HepG2 (cell line): ENCODE data around the gene EFHD2. TPM values are rescaled to one million over a fixed set of nuclear protein-coding genes. Genes with fewer than 3 reads are reported as not detected.

ENCODE experiments used
- HMG20B ChIP-seq: conservative IDR thresholded peaks from 2 replicates; pipeline ENCODE4 v1.6.1; 2016; ENCODE audit warnings: missing genetic modification reagents, missing compliant biosample characterization
- HNF4G ChIP-seq, 2 experiments: sonication (generic) in 1 of 2; formaldehyde crosslinking in 1 of 2; IDR thresholded peaks; 2 replicates each; pipeline versions ENCODE4 v1.4.0 to v1.6.1; 2011 to 2020; ENCODE audit warnings: borderline replicate concordance in 2 of 2, low read depth in 2 of 2, mild to moderate bottlenecking in 2 of 2, low read length in 1 of 2, missing genetic modification reagents in 1 of 2, moderate library complexity in 1 of 2
- KAT2B ChIP-seq: fragments of 150-350 bp; IDR thresholded peaks from 2 replicates; pipeline ENCODE4 v1.6.1; 2014; ENCODE audit warnings: low read depth, low read length, borderline replicate concordance
- MTF2 ChIP-seq: sonication (generic); formaldehyde crosslinking; IDR thresholded peaks from 2 replicates; pipeline ENCODE4 v1.5.0; 2020; ENCODE audit warnings: missing genetic modification reagents, borderline replicate concordance
- MXI1 ChIP-seq: IDR thresholded peaks from 3 replicates; pipeline ENCODE4 v1.6.1; 2012; ENCODE audit warnings: low read depth, low read length, inconsistent platforms, borderline replicate concordance
- NFE2 ChIP-seq: sonication (generic); formaldehyde crosslinking; IDR thresholded peaks from 2 replicates; pipeline ENCODE4 v1.4.0; 2020; ENCODE audit warnings: missing genetic modification reagents
- PCBP1 ChIP-seq: fragments of 200-400 bp; formaldehyde crosslinking; IDR thresholded peaks from 2 replicates; pipeline ENCODE4 v1.6.1; 2017; ENCODE audit warnings: mild to moderate bottlenecking, low read depth, low read length, borderline replicate concordance
- POLR2G ChIP-seq: fragments of 200-400 bp; formaldehyde crosslinking; IDR thresholded peaks from 2 replicates; pipeline ENCODE4 v1.6.1; 2018; ENCODE audit warnings: mild to moderate bottlenecking, low read depth, low read length, moderate library complexity
- PTBP1 ChIP-seq: fragments of 200-400 bp; formaldehyde crosslinking; IDR thresholded peaks from 2 replicates; pipeline ENCODE4 v1.6.1; 2018; ENCODE audit warnings: low read length, low read depth; ENCODE audit not compliant: poor library complexity, severe bottlenecking
- REL ChIP-seq: sonication (generic); formaldehyde crosslinking; conservative IDR thresholded peaks from 2 replicates; pipeline ENCODE4 v1.8.0; 2022; ENCODE audit warnings: mild to moderate bottlenecking, missing genetic modification reagents, moderate library complexity
- RXRB ChIP-seq: IDR thresholded peaks from 2 replicates; pipeline ENCODE4 v1.6.1; 2016; ENCODE audit warnings: borderline replicate concordance, missing genetic modification reagents, missing compliant biosample characterization
- SP5 ChIP-seq: IDR thresholded peaks from 2 replicates; pipeline ENCODE4 v1.6.1; 2016; ENCODE audit warnings: low read depth, borderline replicate concordance
- TEAD3 ChIP-seq: optimal IDR thresholded peaks from 2 replicates; pipeline ENCODE3; 2016; ENCODE audit warnings: borderline replicate concordance
- ZBTB20 ChIP-seq: sonication (generic); formaldehyde crosslinking; IDR thresholded peaks from 2 replicates; pipeline ENCODE4 v1.8.1; 2023; ENCODE audit warnings: missing genetic modification reagents, low read depth, mild to moderate bottlenecking, borderline replicate concordance
- ZMYM4 ChIP-seq: sonication (generic); formaldehyde crosslinking; IDR thresholded peaks from 2 replicates; pipeline ENCODE4 v1.8.1; 2023; ENCODE audit warnings: mild to moderate bottlenecking, missing genetic modification reagents
- ZNF292 ChIP-seq: sonication (generic); formaldehyde crosslinking; IDR thresholded peaks from 2 replicates; pipeline ENCODE4 v1.8.1; 2022; ENCODE audit warnings: mild to moderate bottlenecking, low read depth, missing genetic modification reagents, borderline replicate concordance
- ZNF3 ChIP-seq: IDR thresholded peaks from 2 replicates; pipeline ENCODE4 v1.7.0; 2017; ENCODE audit warnings: inconsistent platforms
- polyA plus RNA-seq, 8 experiments: library from polyadenylated mRNA; depleted of rRNA in 3 of 8; stranded (reverse) in 7 of 8; unstranded in 1 of 8; fragments of >200 nt; fragmentation: Illumina TruSeq in 4 of 8; extraction: Trizol in 4 of 8; gene quantifications; 2 replicates each; pipeline versions ENCODE4 v1.2.1 to v1.2.3, GENCODE V29; 2011 to 2016; ENCODE audit warnings: low read depth in 4 of 8, missing spikeins in 1 of 8, mixed read lengths in 1 of 8; ENCODE audit not compliant: insufficient read depth in 1 of 8
- total RNA-seq, 5 experiments: library from RNA; depleted of rRNA; stranded (reverse); fragments of >200 nt; fragmentation: Illumina TruSeq; extraction: Trizol; gene quantifications; 2 replicates each; pipeline ENCODE4 v1.2.3, GENCODE V29; 2016; ENCODE audit warnings: low read depth in 1 of 5
- TF ChIP-seq, protein P1 (sequence below): sonication (generic); formaldehyde crosslinking; IDR thresholded peaks from 2 replicates; pipeline ENCODE4 v1.5.1; 2020; ENCODE audit warnings: mild to moderate bottlenecking, moderate library complexity, missing genetic modification reagents
- TF ChIP-seq, protein P2 (sequence below): sonication (generic); formaldehyde crosslinking; IDR thresholded peaks from 2 replicates; pipeline ENCODE4; 2020; ENCODE audit warnings: missing genetic modification reagents, mild to moderate bottlenecking, borderline replicate concordance
- TF ChIP-seq, protein P3 (sequence below): sonication (generic); formaldehyde crosslinking; conservative IDR thresholded peaks from 2 replicates; pipeline ENCODE4 v1.4.0; 2020; ENCODE audit warnings: mild to moderate bottlenecking, missing genetic modification reagents, moderate library complexity

EFHD2 gene
- total and polyA plus RNA-seq, 2 of the 13 experiments (the other 11 are each of a cell fraction or from before 2014, with no cell fraction given) = 9.4 to 12.7 TPM

DNA sequence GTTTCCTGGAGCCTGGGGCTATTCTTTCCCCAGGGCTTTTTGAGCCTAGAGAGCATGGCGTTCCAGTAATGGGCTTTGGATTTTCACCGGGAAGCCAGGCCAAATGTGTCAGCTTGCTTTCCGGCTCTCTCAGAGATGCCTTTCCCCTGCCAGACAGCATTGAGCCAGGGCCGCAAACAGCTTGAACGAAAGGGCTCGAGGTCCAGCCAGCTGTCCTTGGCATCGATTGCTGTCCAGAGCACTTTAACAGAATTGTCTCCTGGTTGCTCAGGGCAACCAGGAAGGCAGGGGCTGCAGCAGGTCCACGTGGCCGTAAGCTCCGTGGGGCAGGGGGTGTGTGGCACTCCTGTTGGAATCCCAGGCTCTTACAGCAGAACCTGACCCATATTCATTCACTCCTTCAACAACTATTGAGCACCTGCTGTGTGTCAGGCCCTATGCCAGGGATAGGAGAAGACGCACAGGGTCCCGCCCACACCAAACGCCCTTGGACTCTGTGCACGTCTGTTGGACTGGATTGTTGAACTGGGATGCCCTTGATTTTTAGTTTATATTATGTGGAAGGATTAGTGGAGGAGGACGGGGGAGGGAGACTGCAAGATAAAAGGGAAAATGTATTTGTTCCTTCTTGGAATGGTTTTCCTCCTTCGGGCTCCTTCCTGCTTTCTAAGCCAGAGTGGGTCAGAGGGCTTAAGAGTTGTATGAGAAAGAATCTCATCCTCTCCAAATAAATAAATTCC is 38.7 kb upstream of the EFHD2 start (continued):
- TF ChIP-seq RXRB (CRISPR knock-in tag) (peak; percentile 53), MTF2 (CRISPR knock-in tag) (no peak), NFE2 (CRISPR knock-in tag) (no peak), ZNF3 (CRISPR knock-in tag) (no peak), POLR2G (no peak), ZNF292 (CRISPR knock-in tag) (peak; percentile 65; the same call in 1 of the 2 replicates), HMG20B (CRISPR knock-in tag) (no peak), ZMYM4 (CRISPR knock-in tag) (peak; percentile 29; the same call in 1 of the 2 replicates), PTBP1 (no peak), MXI1 (peak; percentile 96), ZBTB20 (CRISPR knock-in tag) (no peak), PCBP1 (no peak), REL (CRISPR knock-in tag) (no peak), SP5 (CRISPR knock-in tag) (0 out of 2 replicates have a peak, but pooled peaks have one; percentile 16), TEAD3 (CRISPR knock-in tag) (peak; percentile 44), HNF4G (IDR thresholded peaks at IDR 0.05; ENCODE audit: borderline replicate concordance, low read depth, low read length) (peak; percentile 30; the same call in 1 of the 2 replicates), HNF4G (CRISPR knock-in tag; IDR thresholded peaks at IDR 0.05; ENCODE audit: borderline replicate concordance, low read depth) (no peak), KAT2B (peak; percentile 33; the same call in 1 of the 2 replicates)
- TF ChIP-seq, protein P1, sequence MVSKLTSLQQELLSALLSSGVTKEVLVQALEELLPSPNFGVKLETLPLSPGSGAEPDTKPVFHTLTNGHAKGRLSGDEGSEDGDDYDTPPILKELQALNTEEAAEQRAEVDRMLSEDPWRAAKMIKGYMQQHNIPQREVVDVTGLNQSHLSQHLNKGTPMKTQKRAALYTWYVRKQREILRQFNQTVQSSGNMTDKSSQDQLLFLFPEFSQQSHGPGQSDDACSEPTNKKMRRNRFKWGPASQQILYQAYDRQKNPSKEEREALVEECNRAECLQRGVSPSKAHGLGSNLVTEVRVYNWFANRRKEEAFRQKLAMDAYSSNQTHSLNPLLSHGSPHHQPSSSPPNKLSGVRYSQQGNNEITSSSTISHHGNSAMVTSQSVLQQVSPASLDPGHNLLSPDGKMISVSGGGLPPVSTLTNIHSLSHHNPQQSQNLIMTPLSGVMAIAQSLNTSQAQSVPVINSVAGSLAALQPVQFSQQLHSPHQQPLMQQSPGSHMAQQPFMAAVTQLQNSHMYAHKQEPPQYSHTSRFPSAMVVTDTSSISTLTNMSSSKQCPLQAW (CRISPR knock-in tag) = no peak
- TF ChIP-seq, protein P2, sequence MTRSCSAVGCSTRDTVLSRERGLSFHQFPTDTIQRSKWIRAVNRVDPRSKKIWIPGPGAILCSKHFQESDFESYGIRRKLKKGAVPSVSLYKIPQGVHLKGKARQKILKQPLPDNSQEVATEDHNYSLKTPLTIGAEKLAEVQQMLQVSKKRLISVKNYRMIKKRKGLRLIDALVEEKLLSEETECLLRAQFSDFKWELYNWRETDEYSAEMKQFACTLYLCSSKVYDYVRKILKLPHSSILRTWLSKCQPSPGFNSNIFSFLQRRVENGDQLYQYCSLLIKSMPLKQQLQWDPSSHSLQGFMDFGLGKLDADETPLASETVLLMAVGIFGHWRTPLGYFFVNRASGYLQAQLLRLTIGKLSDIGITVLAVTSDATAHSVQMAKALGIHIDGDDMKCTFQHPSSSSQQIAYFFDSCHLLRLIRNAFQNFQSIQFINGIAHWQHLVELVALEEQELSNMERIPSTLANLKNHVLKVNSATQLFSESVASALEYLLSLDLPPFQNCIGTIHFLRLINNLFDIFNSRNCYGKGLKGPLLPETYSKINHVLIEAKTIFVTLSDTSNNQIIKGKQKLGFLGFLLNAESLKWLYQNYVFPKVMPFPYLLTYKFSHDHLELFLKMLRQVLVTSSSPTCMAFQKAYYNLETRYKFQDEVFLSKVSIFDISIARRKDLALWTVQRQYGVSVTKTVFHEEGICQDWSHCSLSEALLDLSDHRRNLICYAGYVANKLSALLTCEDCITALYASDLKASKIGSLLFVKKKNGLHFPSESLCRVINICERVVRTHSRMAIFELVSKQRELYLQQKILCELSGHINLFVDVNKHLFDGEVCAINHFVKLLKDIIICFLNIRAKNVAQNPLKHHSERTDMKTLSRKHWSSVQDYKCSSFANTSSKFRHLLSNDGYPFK (CRISPR knock-in tag) = no peak; the same call in 1 of the 2 replicates
- TF ChIP-seq, protein P3, sequence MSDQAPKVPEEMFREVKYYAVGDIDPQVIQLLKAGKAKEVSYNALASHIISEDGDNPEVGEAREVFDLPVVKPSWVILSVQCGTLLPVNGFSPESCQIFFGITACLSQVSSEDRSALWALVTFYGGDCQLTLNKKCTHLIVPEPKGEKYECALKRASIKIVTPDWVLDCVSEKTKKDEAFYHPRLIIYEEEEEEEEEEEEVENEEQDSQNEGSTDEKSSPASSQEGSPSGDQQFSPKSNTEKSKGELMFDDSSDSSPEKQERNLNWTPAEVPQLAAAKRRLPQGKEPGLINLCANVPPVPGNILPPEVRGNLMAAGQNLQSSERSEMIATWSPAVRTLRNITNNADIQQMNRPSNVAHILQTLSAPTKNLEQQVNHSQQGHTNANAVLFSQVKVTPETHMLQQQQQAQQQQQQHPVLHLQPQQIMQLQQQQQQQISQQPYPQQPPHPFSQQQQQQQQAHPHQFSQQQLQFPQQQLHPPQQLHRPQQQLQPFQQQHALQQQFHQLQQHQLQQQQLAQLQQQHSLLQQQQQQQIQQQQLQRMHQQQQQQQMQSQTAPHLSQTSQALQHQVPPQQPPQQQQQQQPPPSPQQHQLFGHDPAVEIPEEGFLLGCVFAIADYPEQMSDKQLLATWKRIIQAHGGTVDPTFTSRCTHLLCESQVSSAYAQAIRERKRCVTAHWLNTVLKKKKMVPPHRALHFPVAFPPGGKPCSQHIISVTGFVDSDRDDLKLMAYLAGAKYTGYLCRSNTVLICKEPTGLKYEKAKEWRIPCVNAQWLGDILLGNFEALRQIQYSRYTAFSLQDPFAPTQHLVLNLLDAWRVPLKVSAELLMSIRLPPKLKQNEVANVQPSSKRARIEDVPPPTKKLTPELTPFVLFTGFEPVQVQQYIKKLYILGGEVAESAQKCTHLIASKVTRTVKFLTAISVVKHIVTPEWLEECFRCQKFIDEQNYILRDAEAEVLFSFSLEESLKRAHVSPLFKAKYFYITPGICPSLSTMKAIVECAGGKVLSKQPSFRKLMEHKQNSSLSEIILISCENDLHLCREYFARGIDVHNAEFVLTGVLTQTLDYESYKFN = peak; percentile 78
